GM13977 (cell line): ENCODE data around the gene MED25.

ENCODE experiments used
- DNase-seq: peaks from one replicate; pipeline ENCODE4 v3.0.0; 2012; ENCODE audit warnings: low spot score
- CTCF ChIP-seq: IDR thresholded peaks from 2 replicates; pipeline ENCODE4 v1.5.1; 2012; ENCODE audit warnings: mild to moderate bottlenecking, control low read depth; ENCODE audit not compliant: insufficient read depth; ENCODE audit errors: extremely low read depth, missing control alignments
- in situ Hi-C: fragments of 300-500 bp; cut with MboI; formaldehyde crosslinking; loops from one replicate; pipeline ENCODE4 v1.12.0; 2022; ENCODE audit warnings: low sequenced_read_pairs, low pct_unique_long_range_greater_than_20kb, mixed read lengths, inconsistent platforms; ENCODE audit not compliant: unreplicated experiment

The MED25 gene

GRCh38 chr19:49801966-49802661 lies 16.0 kb upstream of the MED25 start:
- in situ Hi-C loops: no loop called here
- DNase-seq: no peak
- no peak for TF ChIP-seq CTCF

GRCh38 chr19:49802836-49803528 lies 15.1 kb upstream of the MED25 start:
- TF ChIP-seq CTCF: no peak
- no peak for DNase-seq
- in situ Hi-C loops: no loop called here

- in situ Hi-C loops: no loop called here
- DNase-seq: no peak
- no peak for TF ChIP-seq CTCF
These were observed 14.6 kb upstream of the MED25 start for GRCh38 chr19:49803529-49803856.

GRCh38 chr19:49805822-49806619 lies 12.1 kb upstream of the MED25 start:
- TF ChIP-seq CTCF: no peak
- DNase-seq: no peak
- in situ Hi-C loops: no loop called here

GRCh38 chr19:49806620-49806959 lies 11.5 kb upstream of the MED25 start:
- in situ Hi-C loops: no loop called here
- DNase-seq: no peak
- no peak for TF ChIP-seq CTCF

GRCh38 chr19:49807058-49807903 lies 10.8 kb upstream of the MED25 start:
- no peak for TF ChIP-seq CTCF
- no peak for DNase-seq
- in situ Hi-C loops: no loop called here
